ENCODE results near the gene VEGFC. TPM values are rescaled to one million over a fixed set of nuclear protein-coding genes. Genes with fewer than 3 reads are reported as not detected.

Gene VEGFC
- total RNA-seq, 1 experiment from 2014 or later = not detected

- TF ChIP-seq ZNF274 (IDR thresholded peaks at IDR 0.05; ENCODE audit: low read depth, low read length) (no peak), YY1 (IDR thresholded peaks at IDR 0.05; ENCODE audit: extremely low read depth, insufficient replicate concordance, low read depth, low read length) (no peak), SIN3A (IDR thresholded peaks at IDR 0.05; ENCODE audit: low read depth) (no peak), SP1 (IDR thresholded peaks at IDR 0.05; ENCODE audit: low read depth) (no peak), FOSL1 (IDR thresholded peaks at IDR 0.05; ENCODE audit: low read depth) (no peak)
- TF ChIP-seq, protein P1, sequence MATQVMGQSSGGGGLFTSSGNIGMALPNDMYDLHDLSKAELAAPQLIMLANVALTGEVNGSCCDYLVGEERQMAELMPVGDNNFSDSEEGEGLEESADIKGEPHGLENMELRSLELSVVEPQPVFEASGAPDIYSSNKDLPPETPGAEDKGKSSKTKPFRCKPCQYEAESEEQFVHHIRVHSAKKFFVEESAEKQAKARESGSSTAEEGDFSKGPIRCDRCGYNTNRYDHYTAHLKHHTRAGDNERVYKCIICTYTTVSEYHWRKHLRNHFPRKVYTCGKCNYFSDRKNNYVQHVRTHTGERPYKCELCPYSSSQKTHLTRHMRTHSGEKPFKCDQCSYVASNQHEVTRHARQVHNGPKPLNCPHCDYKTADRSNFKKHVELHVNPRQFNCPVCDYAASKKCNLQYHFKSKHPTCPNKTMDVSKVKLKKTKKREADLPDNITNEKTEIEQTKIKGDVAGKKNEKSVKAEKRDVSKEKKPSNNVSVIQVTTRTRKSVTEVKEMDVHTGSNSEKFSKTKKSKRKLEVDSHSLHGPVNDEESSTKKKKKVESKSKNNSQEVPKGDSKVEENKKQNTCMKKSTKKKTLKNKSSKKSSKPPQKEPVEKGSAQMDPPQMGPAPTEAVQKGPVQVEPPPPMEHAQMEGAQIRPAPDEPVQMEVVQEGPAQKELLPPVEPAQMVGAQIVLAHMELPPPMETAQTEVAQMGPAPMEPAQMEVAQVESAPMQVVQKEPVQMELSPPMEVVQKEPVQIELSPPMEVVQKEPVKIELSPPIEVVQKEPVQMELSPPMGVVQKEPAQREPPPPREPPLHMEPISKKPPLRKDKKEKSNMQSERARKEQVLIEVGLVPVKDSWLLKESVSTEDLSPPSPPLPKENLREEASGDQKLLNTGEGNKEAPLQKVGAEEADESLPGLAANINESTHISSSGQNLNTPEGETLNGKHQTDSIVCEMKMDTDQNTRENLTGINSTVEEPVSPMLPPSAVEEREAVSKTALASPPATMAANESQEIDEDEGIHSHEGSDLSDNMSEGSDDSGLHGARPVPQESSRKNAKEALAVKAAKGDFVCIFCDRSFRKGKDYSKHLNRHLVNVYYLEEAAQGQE (IDR thresholded peaks at IDR 0.05; ENCODE audit: low read depth) = no peak
These were observed 24.5 kb upstream of the VEGFC start (continued) for GRCh38 chr4:176817204-176817603.

DNA sequence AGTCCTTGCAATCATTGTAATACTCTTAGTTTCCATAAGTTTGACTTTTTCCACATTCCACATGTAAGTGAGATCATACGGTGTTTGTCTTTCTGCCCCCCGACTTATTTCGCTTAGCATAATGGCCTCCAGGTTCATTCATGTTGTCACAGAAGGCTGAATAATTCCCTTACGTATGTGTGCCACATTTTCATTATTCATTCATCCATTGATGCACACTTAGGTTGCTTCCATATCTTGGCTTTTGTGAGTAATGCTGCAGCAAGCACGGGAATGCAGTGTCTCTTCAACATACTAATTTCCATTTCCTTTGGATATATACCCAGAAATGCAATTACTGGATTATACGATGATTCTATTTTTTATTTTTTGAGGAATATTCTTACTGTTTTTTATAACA, 22.0 kb upstream of the VEGFC start:
- no peak for DNase-seq (ENCODE audit: low read depth, low spot score)
- BruUV-seq (replicated peaks) = no TSS peak
- no peak for TF ChIP-seq CTCF (IDR thresholded peaks at IDR 0.05 in 2 of 3, conservative IDR thresholded peaks at IDR 0.05 in 1 of 3; ENCODE audit: borderline replicate concordance in 1 of 3, insufficient read depth in 1 of 3, low read depth in 2 of 3, low read length in 2 of 3)
- no peak for TF ChIP-seq SRF (IDR thresholded peaks at IDR 0.05; ENCODE audit: low read depth)
- TF ChIP-seq POLR2A (IDR thresholded peaks at IDR 0.05; ENCODE audit: borderline replicate concordance, extremely low read depth, insufficient read depth, insufficient read length) = no peak
- TF ChIP-seq EZH2 (IDR thresholded peaks at IDR 0.05) = no peak
- no peak for TF ChIP-seq RAD21 (IDR thresholded peaks at IDR 0.05; ENCODE audit: low read depth)
- TF ChIP-seq SIN3A (IDR thresholded peaks at IDR 0.05; ENCODE audit: low read depth) = no peak
- TF ChIP-seq CEBPB (IDR thresholded peaks at IDR 0.05; ENCODE audit: low read depth) = no peak
- TF ChIP-seq EGR1 (IDR thresholded peaks at IDR 0.05; ENCODE audit: low read depth) = no peak
- no peak for TF ChIP-seq ZFX (IDR thresholded peaks at IDR 0.05)
- no peak for TF ChIP-seq SP1 (IDR thresholded peaks at IDR 0.05; ENCODE audit: low read depth)
- RAD21 ChIA-PET (ENCODE audit: low non-redundant PET in 1 of 2, low total read pairs in 2 of 2, uncharacterized antibody in 2 of 2, unreplicated experiment in 2 of 2) = no interaction called here
- no peaks in the 10 kb centered on the region for H3K9me2 ChIP-seq (ENCODE audit: insufficient read depth)
- H3K4me1 ChIP-seq (ENCODE audit: control insufficient read depth in 1 of 2, insufficient read depth in 2 of 2, low read length in 2 of 2) = no peaks in the 10 kb centered on the region
- no peak for ATAC-seq
- H3K4me2 ChIP-seq (ENCODE audit: low read length) = no peak overlapping the region
- H3K36me3 ChIP-seq (ENCODE audit: control insufficient read depth in 1 of 2, insufficient read depth in 2 of 2, low read length in 2 of 2) = no peaks in the 10 kb centered on the region
- CTCF ChIA-PET = no interaction called here
- intact Hi-C loops (cut with micrococcal nuclease) = no loop called here
- H4K20me1 ChIP-seq (ENCODE audit: insufficient read depth) = no peaks in the 10 kb centered on the region
- no peaks in the 10 kb centered on the region for H3K9me3 ChIP-seq (ENCODE audit: control insufficient read depth in 1 of 2, insufficient read depth in 1 of 2, low read depth in 1 of 2, low read length in 2 of 2)
- H3K27ac ChIP-seq (ENCODE audit: low read depth, low read length) = no peak overlapping the region
- no peak overlapping the region for H3K4me3 ChIP-seq (replicated peaks in 1 of 2; ENCODE audit: low read depth in 1 of 2, low read length in 2 of 2)
- H3K79me2 ChIP-seq (ENCODE audit: insufficient read depth, low read length) = no peaks in the 10 kb centered on the region
- H3K9ac ChIP-seq (ENCODE audit: low read length) = no peak overlapping the region
- no peaks in the 10 kb centered on the region for H3K27me3 ChIP-seq (ENCODE audit: insufficient read depth, low read length)
- no peak overlapping the region for H2AFZ ChIP-seq (ENCODE audit: low read depth, low read length, poor library complexity, severe bottlenecking)
- POLR2A ChIA-PET = no interaction called here

Data from HCT116 (cell line).